GM10266 (cell line): Measurements from ENCODE around the gene ASB7.

Experiments used
- DNase-seq: peaks from one replicate; pipeline ENCODE4 v3.0.0; 2012; ENCODE audit errors: extremely low spot score
- TF ChIP-seq, protein P1 (sequence below): IDR thresholded peaks from 2 replicates; pipeline ENCODE4 v1.5.1; 2012; ENCODE audit warnings: mild to moderate bottlenecking, low read depth; ENCODE audit not compliant: control insufficient read depth, insufficient read depth; ENCODE audit errors: missing control alignments

ASB7 gene

DNA sequence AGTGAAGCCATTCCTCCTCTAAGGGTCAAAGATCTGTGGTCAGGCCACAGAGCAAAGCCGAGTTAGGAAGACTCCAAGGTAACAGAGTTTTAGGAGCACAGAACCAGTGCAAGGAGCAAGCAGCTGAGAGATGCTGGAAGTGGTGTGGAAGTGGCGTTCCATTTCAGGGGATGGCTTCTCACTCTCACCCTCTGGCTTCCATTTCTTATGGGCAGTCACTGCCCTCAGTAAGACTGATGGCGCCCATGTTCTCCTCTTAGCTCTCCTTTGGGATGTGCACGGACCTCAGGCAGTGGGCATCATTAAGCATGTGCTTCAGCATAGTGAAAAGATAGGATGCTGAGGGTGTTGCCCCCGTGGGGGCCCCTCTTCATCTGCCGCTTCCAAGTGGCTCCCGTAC, 90.3 kb downstream of the ASB7 start:
- DNase-seq = no peak
- TF ChIP-seq, protein P1, sequence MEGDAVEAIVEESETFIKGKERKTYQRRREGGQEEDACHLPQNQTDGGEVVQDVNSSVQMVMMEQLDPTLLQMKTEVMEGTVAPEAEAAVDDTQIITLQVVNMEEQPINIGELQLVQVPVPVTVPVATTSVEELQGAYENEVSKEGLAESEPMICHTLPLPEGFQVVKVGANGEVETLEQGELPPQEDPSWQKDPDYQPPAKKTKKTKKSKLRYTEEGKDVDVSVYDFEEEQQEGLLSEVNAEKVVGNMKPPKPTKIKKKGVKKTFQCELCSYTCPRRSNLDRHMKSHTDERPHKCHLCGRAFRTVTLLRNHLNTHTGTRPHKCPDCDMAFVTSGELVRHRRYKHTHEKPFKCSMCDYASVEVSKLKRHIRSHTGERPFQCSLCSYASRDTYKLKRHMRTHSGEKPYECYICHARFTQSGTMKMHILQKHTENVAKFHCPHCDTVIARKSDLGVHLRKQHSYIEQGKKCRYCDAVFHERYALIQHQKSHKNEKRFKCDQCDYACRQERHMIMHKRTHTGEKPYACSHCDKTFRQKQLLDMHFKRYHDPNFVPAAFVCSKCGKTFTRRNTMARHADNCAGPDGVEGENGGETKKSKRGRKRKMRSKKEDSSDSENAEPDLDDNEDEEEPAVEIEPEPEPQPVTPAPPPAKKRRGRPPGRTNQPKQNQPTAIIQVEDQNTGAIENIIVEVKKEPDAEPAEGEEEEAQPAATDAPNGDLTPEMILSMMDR = no peak

DNA sequence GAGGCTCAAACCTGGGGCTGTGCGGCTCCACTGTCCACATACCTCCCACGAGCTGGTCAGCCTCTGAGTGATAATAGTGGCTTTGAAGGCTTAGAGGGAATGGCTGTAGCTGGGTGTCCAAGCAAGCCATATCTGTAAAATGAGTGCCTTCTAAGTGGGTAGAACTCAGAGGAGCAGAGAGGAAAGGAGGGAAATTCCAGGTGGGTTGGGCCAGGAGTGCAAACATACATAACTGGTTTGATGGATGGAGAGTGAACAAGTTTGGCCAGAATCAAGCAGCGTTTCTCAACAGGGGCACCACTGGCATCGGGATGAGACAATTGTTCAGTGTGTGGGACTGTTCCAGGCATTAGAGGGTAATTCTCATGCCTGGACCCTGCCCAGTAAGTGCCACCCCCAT, 91.1 kb downstream of the ASB7 start:
- TF ChIP-seq, protein P1 = no peak
- DNase-seq = no peak

GRCh38 chr15:100694381-100695021, 92.1 kb downstream of the ASB7 start:
- TF ChIP-seq, protein P1 = no peak
- no peak for DNase-seq

- TF ChIP-seq, protein P1 = no peak
- DNase-seq = no peak
Measured at GRCh38 chr15:100695048-100695447, 92.7 kb downstream of the ASB7 start.

GRCh38 chr15:100696452-100696851, 94.1 kb downstream of the ASB7 start:
- TF ChIP-seq, protein P1 = no peak
- no peak for DNase-seq
